ENCODE results near the gene CNBP. TPM values are rescaled to one million over a fixed set of nuclear protein-coding genes. Genes with fewer than 3 reads are reported as not detected.

CNBP gene
- total and polyA plus RNA-seq, 2 of the 13 experiments (the other 11 are each of a cell fraction or from before 2014, with no cell fraction given), result 282 to 354 TPM

DNA sequence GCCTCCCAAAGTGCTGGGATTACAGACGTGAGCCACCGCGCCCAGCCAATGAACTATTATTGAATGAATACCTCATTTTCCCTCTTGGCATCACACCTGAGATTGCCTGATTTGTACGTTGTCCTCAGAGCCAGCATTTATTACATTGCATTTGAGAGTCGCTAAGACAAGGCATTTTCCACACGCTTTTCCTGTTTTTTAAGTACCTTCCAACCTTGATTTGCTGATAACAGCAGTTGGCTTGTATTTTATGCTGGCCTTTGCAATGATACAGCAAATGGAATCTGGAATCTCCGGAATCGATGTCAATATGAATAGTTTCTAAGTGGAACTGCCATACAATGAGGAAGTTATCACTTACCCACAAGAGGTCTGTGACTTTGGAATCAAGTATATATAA lies 15.7 kb upstream of the CNBP start (continued):
- TF ChIP-seq, protein P1, sequence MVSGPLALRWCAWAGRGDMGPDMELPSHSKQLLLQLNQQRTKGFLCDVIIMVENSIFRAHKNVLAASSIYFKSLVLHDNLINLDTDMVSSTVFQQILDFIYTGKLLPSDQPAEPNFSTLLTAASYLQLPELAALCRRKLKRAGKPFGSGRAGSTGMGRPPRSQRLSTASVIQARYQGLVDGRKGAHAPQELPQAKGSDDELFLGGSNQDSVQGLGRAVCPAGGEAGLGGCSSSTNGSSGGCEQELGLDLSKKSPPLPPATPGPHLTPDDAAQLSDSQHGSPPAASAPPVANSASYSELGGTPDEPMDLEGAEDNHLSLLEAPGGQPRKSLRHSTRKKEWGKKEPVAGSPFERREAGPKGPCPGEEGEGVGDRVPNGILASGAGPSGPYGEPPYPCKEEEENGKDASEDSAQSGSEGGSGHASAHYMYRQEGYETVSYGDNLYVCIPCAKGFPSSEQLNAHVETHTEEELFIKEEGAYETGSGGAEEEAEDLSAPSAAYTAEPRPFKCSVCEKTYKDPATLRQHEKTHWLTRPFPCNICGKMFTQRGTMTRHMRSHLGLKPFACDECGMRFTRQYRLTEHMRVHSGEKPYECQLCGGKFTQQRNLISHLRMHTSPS (CRISPR knock-in tag; IDR thresholded peaks at IDR 0.05; ENCODE audit: low read depth), result no peak
- no peak for TF ChIP-seq SAP130 (CRISPR knock-in tag; IDR thresholded peaks at IDR 0.05; ENCODE audit: low read depth)

DNA sequence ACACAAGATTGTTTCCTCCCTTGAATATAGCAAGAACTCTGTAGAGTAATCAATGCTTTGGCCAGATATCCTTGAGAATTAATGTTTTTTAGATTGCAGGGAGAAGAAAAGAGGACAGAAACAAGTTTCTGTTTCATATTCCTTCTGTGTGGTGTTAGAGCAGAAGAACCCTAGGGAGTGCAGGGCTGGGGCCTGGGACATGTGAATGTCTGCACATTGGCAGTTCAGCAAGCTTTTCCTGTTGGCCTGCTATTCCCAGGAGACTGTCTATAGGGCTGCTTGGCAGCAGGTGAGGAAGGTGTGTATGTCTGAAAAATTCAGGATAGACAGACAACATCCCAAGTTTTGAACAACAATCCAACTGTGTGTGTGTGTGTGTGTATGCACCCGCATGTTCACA lies 13.6 kb upstream of the CNBP start:
- H2AFZ ChIP-seq (ENCODE audit: low read length), result no peak overlapping the region
- no peak for DNase-seq (ENCODE audit: low spot score)
- no peaks in the 10 kb centered on the region for H3K36me3 ChIP-seq (replicated peaks in 1 of 2; ENCODE audit: control insufficient read depth in 1 of 2, insufficient read depth in 2 of 2, low read length in 2 of 2)
- no peaks in the 10 kb centered on the region for H4K20me1 ChIP-seq (ENCODE audit: insufficient read depth, low read length)
- WGBS (ENCODE audit: low lambda C conversion rate), result 100% methylated on average over 1 of the region's 1 CpG
- no peaks in the 10 kb centered on the region for H3K27me3 ChIP-seq (ENCODE audit: control insufficient read depth in 1 of 2, insufficient read depth in 2 of 2, low read length in 2 of 2)
- no peak overlapping the region for H3K4me3 ChIP-seq (replicated peaks in 1 of 3; ENCODE audit: insufficient read depth in 1 of 3, low read depth in 2 of 3, low read length in 3 of 3)
- in situ Hi-C loops (cut with HindIII; ENCODE audit: extremely low pct_ligation_motif_present, low pct_unique_long_range_greater_than_20kb) (no loop called here), intact Hi-C loops (cut with micrococcal nuclease; ENCODE audit: unreplicated experiment) (no loop called here)
- ChIA-PET CTCF (ENCODE audit: low intra/inter-chr PET ratio, low total read pairs) (no interaction called here), POLR2A (no interaction called here)
- no TSS peak for BruUV-seq (replicated peaks)
- no peak overlapping the region for H3K4me2 ChIP-seq (ENCODE audit: low read depth, low read length)
- no peak for TF ChIP-seq NFE2 (CRISPR knock-in tag; IDR thresholded peaks at IDR 0.05)
- no peak for TF ChIP-seq ZNF607 (CRISPR knock-in tag; IDR thresholded peaks at IDR 0.05; ENCODE audit: borderline replicate concordance)
- TF ChIP-seq, protein P2, sequence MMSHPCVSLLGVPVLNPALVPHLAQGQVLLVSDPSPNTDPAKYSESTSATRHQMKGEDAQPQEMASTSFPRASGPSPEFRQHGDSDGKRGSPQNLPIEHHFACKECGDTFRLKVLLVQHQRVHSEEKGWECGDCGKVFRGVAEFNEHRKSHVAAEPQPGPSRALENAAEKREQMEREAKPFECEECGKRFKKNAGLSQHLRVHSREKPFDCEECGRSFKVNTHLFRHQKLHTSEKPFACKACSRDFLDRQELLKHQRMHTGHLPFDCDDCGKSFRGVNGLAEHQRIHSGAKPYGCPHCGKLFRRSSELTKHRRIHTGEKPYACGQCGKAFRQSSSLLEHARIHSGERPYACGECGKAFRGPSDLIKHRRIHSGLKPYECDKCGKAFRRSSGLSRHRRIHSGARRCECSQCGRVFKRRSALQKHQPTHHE (CRISPR knock-in tag; IDR thresholded peaks at IDR 0.05; ENCODE audit: borderline replicate concordance), result no peak
- TF ChIP-seq, protein P3, sequence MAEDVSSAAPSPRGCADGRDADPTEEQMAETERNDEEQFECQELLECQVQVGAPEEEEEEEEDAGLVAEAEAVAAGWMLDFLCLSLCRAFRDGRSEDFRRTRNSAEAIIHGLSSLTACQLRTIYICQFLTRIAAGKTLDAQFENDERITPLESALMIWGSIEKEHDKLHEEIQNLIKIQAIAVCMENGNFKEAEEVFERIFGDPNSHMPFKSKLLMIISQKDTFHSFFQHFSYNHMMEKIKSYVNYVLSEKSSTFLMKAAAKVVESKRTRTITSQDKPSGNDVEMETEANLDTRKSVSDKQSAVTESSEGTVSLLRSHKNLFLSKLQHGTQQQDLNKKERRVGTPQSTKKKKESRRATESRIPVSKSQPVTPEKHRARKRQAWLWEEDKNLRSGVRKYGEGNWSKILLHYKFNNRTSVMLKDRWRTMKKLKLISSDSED (CRISPR knock-in tag; IDR thresholded peaks at IDR 0.05), result no peak
- ATAC-seq, result no peak
- H3K4me1 ChIP-seq (ENCODE audit: insufficient read depth, low read length), result 0 out of 2 replicates have a peak, but pooled peaks cover 8% of the 10 kb centered on the region
- H3K79me2 ChIP-seq (ENCODE audit: insufficient read depth, low read length), result no peaks in the 10 kb centered on the region
- no peak overlapping the region for H3K9ac ChIP-seq (ENCODE audit: insufficient read depth, low read depth, low read length)
- no peaks in the 10 kb centered on the region for H3K9me3 ChIP-seq (ENCODE audit: low read length)
- no peak overlapping the region for H3K27ac ChIP-seq (ENCODE audit: extremely low read length, insufficient read depth, low read length)
- no peak for FAIRE-seq

All from HepG2 (cell line).